Esophagus mucosa (tissue), 1 donor: Measurements from ENCODE around the gene LPCAT1. TPM values are rescaled to one million over a fixed set of nuclear protein-coding genes. Genes with fewer than 3 reads are reported as not detected.
"Not testable (repeated sequence)": the region's sequence is repeated elsewhere in the genome, so short reads cannot be mapped to it uniquely, and the experiment has no call there.

ENCODE experiments used
- ATAC-seq: fragments of 200-7000 bp; cut with Tn5 transposase; one replicate; pipeline ENCODE4 v1.9.1; 2020
- total RNA-seq: library from RNA; stranded (reverse); gene quantifications from one replicate; pipeline ENCODE4 v1.2.4, GENCODE V29; 2023
- donor health status: DM: yes; HTN: yes; CAD: no.

Gene LPCAT1
- total RNA-seq, 1 donor from 2014 or later: 15.0 TPM

GRCh38 chr5:1478271-1479035 is 45.3 kb downstream of the LPCAT1 start:
- no peak for ATAC-seq

- no peak for ATAC-seq
Measured at GRCh38 chr5:1477341-1477740, 46.4 kb downstream of the LPCAT1 start.

- ATAC-seq: no peak
Measured at GRCh38 chr5:1476967-1477310, 46.8 kb downstream of the LPCAT1 start.

GRCh38 chr5:1476181-1476966 is 47.4 kb downstream of the LPCAT1 start:
- no peak for ATAC-seq

- not testable (repeated sequence) for ATAC-seq
Measured at GRCh38 chr5:1475544-1475900, 48.2 kb downstream of the LPCAT1 start.

- ATAC-seq: no peak
Measured at GRCh38 chr5:1474866-1475543, 48.8 kb downstream of the LPCAT1 start.

- ATAC-seq: no peak
Measured at GRCh38 chr5:1474183-1474839, 49.4 kb downstream of the LPCAT1 start.

GRCh38 chr5:1473746-1474145 is 50.0 kb downstream of the LPCAT1 start:
- no peak for ATAC-seq

GRCh38 chr5:1472964-1473628 is 50.7 kb downstream of the LPCAT1 start:
- no peak for ATAC-seq

- no peak for ATAC-seq
Measured at GRCh38 chr5:1471997-1472963, 51.5 kb downstream of the LPCAT1 start.

GRCh38 chr5:1471240-1471853 is 52.4 kb downstream of the LPCAT1 start:
- ATAC-seq: no peak

GRCh38 chr5:1470762-1471211 is 53.0 kb downstream of the LPCAT1 start:
- no peak for ATAC-seq

GRCh38 chr5:1468629-1469527 is 54.9 kb downstream of the LPCAT1 start:
- ATAC-seq: no peak

- ATAC-seq: no peak
Measured at GRCh38 chr5:1468247-1468612, 55.5 kb downstream of the LPCAT1 start.

GRCh38 chr5:1467341-1468246 is 56.2 kb downstream of the LPCAT1 start:
- ATAC-seq: no peak

GRCh38 chr5:1466631-1467265 is 57.0 kb downstream of the LPCAT1 start:
- ATAC-seq: no peak

GRCh38 chr5:1465966-1466471 is 57.7 kb downstream of the LPCAT1 start:
- ATAC-seq: no peak

GRCh38 chr5:1465117-1465516 is 58.6 kb downstream of the LPCAT1 start:
- ATAC-seq: no peak
